Endothelial cell of umbilical vein (primary cell): ENCODE data around the gene SHROOM4. TPM values are rescaled to one million over a fixed set of nuclear protein-coding genes. Genes with fewer than 3 reads are reported as not detected.

Experiments
- BruUV-seq: library from RNA; stranded (reverse); fragments of 400-500 nt; replicated peaks from 2 replicates; lab custom pipeline; 2021; lab: Mats Ljungman, UMichigan
- CTCF ChIA-PET: fragments of 300-600, 350-600 bp; sonication (Branson Sonifier 250); formaldehyde crosslinking; loops from one replicate; lab custom pipeline; 2021; ENCODE audit warnings: antibody characterized with exemption, inconsistent platforms; lab: Charles Lee
- POLR2A ChIA-PET: fragments of 300-600, 350-600 bp; sonication (Branson Sonifier 250); formaldehyde crosslinking; loops from one replicate; lab custom pipeline; 2021; ENCODE audit warnings: antibody characterized with exemption, inconsistent platforms; lab: Charles Lee
- DNase-seq: peaks from one replicate; pipeline ENCODE4 v3.0.0-alpha.2; 2011; ENCODE audit warnings: low read depth, low spot score
- FAIRE-seq: peaks from 2 replicates; lab custom pipeline; 2011; peaks lifted over from hg19 to GRCh38; lab: Jason Lieb, UNC
- H2AFZ ChIP-seq: 2 replicates; pipeline ENCODE4 v1.6.0; 2012; ENCODE audit warnings: low read depth, low read length, control low read depth, inconsistent platforms
- H3K27ac ChIP-seq: 2 replicates; pipeline ENCODE4 v1.5.1; 2011; ENCODE audit warnings: low read depth, mild to moderate bottlenecking, control low read depth, low read length, moderate library complexity; ENCODE audit not compliant: insufficient read depth
- H3K27me3 ChIP-seq, 2 experiments: 2 replicates each; pipeline versions ENCODE4 v1.6.0 to v1.6.1; 2011; ENCODE audit warnings: low read length in 2 of 2, mixed read lengths in 1 of 2; ENCODE audit not compliant: control insufficient read depth in 2 of 2, insufficient read depth in 2 of 2
- H3K36me3 ChIP-seq, 2 experiments: 2 replicates in 1 of 2; 3 replicates in 1 of 2; pipeline ENCODE4 v1.5.1; 2011; ENCODE audit warnings: low read length in 2 of 2, mild to moderate bottlenecking in 1 of 2, moderate library complexity in 1 of 2; ENCODE audit not compliant: control insufficient read depth in 2 of 2, insufficient read depth in 2 of 2; ENCODE audit errors: extremely low read depth in 1 of 2
- H3K4me1 ChIP-seq: 3 replicates; pipeline ENCODE4 v1.5.1; 2011; ENCODE audit warnings: mild to moderate bottlenecking, low read length; ENCODE audit not compliant: control insufficient read depth, insufficient read depth; ENCODE audit errors: extremely low read depth
- H3K4me2 ChIP-seq: 2 replicates; pipeline ENCODE4 v1.6.1; 2011; ENCODE audit warnings: low read length, control low read depth, mixed read lengths; ENCODE audit not compliant: insufficient read depth
- H3K4me3 ChIP-seq, 3 experiments: fragments of 200-600 bp in 1 of 3; sonication (generic), shearing (Covaris generic) in 1 of 3; replicated peaks in 1 of 3; 2 replicates each; pipeline ENCODE4 v1.5.1; 2011 to 2016; ENCODE audit warnings: control low read depth in 3 of 3, low read length in 3 of 3, mild to moderate bottlenecking in 2 of 3, inconsistent platforms in 1 of 3, low read depth in 1 of 3, moderate library complexity in 1 of 3; ENCODE audit not compliant: insufficient read depth in 1 of 3
- H3K79me2 ChIP-seq: 2 replicates; pipeline ENCODE4 v1.6.0; 2012; ENCODE audit warnings: low read length, inconsistent platforms; ENCODE audit not compliant: control insufficient read depth, insufficient read depth
- H3K9ac ChIP-seq: replicated peaks from 2 replicates; pipeline ENCODE3; 2011; ENCODE audit warnings: low read length, control low read depth; ENCODE audit not compliant: insufficient read depth; ENCODE audit errors: extremely low read depth
- H3K9me1 ChIP-seq: replicated peaks from 3 replicates; pipeline ENCODE4 v1.6.0; 2011; ENCODE audit warnings: mild to moderate bottlenecking, low read length; ENCODE audit not compliant: control insufficient read depth, insufficient read depth; ENCODE audit errors: extremely low read depth
- H3K9me3 ChIP-seq: replicated peaks from 2 replicates; pipeline ENCODE4 v1.5.1; 2012; ENCODE audit warnings: low read length, inconsistent platforms; ENCODE audit not compliant: control insufficient read depth, insufficient read depth
- H4K20me1 ChIP-seq: replicated peaks from 2 replicates; pipeline ENCODE3; 2011; ENCODE audit warnings: mild to moderate bottlenecking, low read length; ENCODE audit not compliant: control insufficient read depth, insufficient read depth; ENCODE audit errors: extremely low read depth
- EZH2 ChIP-seq: IDR thresholded peaks from 2 replicates; pipeline ENCODE4 v1.6.1; 2012; ENCODE audit warnings: borderline replicate concordance, low read depth, mild to moderate bottlenecking, moderate library complexity, low read length, inconsistent platforms; ENCODE audit not compliant: severe bottlenecking
- FOS ChIP-seq: IDR thresholded peaks from 2 replicates; pipeline ENCODE4 v1.6.1; 2011; ENCODE audit warnings: mild to moderate bottlenecking, low read length, moderate library complexity, borderline replicate concordance; ENCODE audit not compliant: insufficient read depth
- GATA2 ChIP-seq: IDR thresholded peaks from 2 replicates; pipeline ENCODE4 v1.7.0; 2011; ENCODE audit warnings: low read depth, mild to moderate bottlenecking, moderate library complexity, mixed read lengths, low read length; ENCODE audit not compliant: insufficient read length, insufficient read depth
- JUN ChIP-seq: IDR thresholded peaks from 2 replicates; pipeline ENCODE4 v1.6.1; 2011; ENCODE audit warnings: borderline replicate concordance, low read depth; ENCODE audit not compliant: insufficient read length, insufficient read depth
- MYC ChIP-seq: IDR thresholded peaks from one replicate; pipeline ENCODE4 v1.6.1; 2011; ENCODE audit warnings: mild to moderate bottlenecking, low read depth, low read length
- POLR2A ChIP-seq: IDR thresholded peaks from 2 replicates; pipeline ENCODE4 v1.6.1; 2012; ENCODE audit warnings: low read depth, mild to moderate bottlenecking, control low read depth, low read length
- POLR2AphosphoS5 ChIP-seq: IDR thresholded peaks from 2 replicates; pipeline ENCODE4 v1.6.1; 2012; ENCODE audit warnings: low read depth, mild to moderate bottlenecking, control low read depth, low read length, moderate library complexity; ENCODE audit not compliant: insufficient read depth
- dilution Hi-C: fragments of 300-500 bp; cut with MboI; formaldehyde crosslinking; loops from one replicate; pipeline ENCODE4 v1.15.0; 2019; ENCODE audit warnings: low sequenced_read_pairs; ENCODE audit not compliant: extremely low pct_ligation_motif_present
- intact Hi-C: fragments of 100-400 bp; cut with micrococcal nuclease; formaldehyde crosslinking; loops from one replicate; pipeline ENCODE4 v1.10.0; 2022
- polyA plus RNA-seq, 4 experiments: library from polyadenylated mRNA; depleted of rRNA in 3 of 4; stranded (reverse) in 3 of 4; unstranded in 1 of 4; fragments of >200 nt; gene quantifications; 2 replicates each; pipeline versions ENCODE4 v1.2.1 to v1.2.3, GENCODE V29; 2011 to 2012; ENCODE audit warnings: missing spikeins in 1 of 4
- total RNA-seq: library from RNA; stranded (reverse); gene quantifications from 2 replicates; pipeline ENCODE4 v1.2.3, GENCODE V29; 2021
- TF ChIP-seq, protein P1 (sequence below): IDR thresholded peaks from 2 replicates; pipeline ENCODE4 v1.6.1; 2011; ENCODE audit not compliant: insufficient read depth, insufficient read length
- TF ChIP-seq, protein P2 (sequence below), 2 donors: IDR thresholded peaks; 1 replicate in 1 of 2; 2 replicates in 1 of 2; pipeline ENCODE4 v1.5.1; 2011; ENCODE audit warnings: low read length in 2 of 2, mild to moderate bottlenecking in 2 of 2, moderate library complexity in 2 of 2, control low read depth in 1 of 2, inconsistent platforms in 1 of 2, low read depth in 1 of 2; ENCODE audit not compliant: insufficient read depth in 1 of 2; ENCODE audit errors: extremely low read depth in 1 of 2

The SHROOM4 gene
- total and polyA plus RNA-seq, 2 donors (not counting 3 experiments of a cell fraction or from before 2014, with no cell fraction given) = 29.7 to 57.5 TPM

DNA sequence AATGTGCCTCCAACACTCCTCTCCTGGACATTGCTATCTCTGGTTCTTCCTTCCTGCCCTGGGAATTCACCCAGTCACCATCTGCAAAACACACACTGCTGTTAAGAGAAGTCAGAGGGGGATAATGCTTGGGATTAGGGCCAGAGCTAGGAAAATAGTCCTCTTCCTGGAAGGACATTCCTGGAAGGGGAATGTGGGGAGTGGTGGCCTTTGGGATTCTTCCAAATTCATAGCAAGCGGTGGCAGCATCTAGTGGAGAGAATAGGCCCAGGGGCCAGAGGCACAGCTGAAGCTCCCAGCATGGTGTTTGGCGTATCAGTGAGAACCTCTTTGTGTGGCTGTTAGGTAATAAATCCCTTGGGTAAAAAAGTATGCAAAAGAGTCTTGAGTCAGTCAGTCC is 34.3 kb downstream of the SHROOM4 start:
- FAIRE-seq (peak; percentile 52), DNase-seq (peak; percentile 9)
- TF ChIP-seq MYC = no peak
- TF ChIP-seq EZH2 = no peak
- no peak for TF ChIP-seq FOS
- TF ChIP-seq, protein P1, sequence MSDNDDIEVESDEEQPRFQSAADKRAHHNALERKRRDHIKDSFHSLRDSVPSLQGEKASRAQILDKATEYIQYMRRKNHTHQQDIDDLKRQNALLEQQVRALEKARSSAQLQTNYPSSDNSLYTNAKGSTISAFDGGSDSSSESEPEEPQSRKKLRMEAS = no peak
- TF ChIP-seq JUN = no peak
- TF ChIP-seq, protein P2, sequence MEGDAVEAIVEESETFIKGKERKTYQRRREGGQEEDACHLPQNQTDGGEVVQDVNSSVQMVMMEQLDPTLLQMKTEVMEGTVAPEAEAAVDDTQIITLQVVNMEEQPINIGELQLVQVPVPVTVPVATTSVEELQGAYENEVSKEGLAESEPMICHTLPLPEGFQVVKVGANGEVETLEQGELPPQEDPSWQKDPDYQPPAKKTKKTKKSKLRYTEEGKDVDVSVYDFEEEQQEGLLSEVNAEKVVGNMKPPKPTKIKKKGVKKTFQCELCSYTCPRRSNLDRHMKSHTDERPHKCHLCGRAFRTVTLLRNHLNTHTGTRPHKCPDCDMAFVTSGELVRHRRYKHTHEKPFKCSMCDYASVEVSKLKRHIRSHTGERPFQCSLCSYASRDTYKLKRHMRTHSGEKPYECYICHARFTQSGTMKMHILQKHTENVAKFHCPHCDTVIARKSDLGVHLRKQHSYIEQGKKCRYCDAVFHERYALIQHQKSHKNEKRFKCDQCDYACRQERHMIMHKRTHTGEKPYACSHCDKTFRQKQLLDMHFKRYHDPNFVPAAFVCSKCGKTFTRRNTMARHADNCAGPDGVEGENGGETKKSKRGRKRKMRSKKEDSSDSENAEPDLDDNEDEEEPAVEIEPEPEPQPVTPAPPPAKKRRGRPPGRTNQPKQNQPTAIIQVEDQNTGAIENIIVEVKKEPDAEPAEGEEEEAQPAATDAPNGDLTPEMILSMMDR (IDR thresholded peaks at IDR 0.05; ENCODE audit: extremely low read depth in 1 of 2, insufficient read depth in 1 of 2, low read depth in 1 of 2, low read length in 2 of 2) = no peak
- no peak for TF ChIP-seq POLR2A
- no peak for TF ChIP-seq GATA2
- no peak for TF ChIP-seq POLR2AphosphoS5
- H3K27me3 ChIP-seq = no peaks in the 10 kb centered on the region
- peaks cover 13% of the 10 kb centered on the region for H3K4me1 ChIP-seq
- intact Hi-C loops = no loop called here
- no peaks in the 10 kb centered on the region for H3K79me2 ChIP-seq
- H3K9me1 ChIP-seq = no peaks in the 10 kb centered on the region
- H3K9me3 ChIP-seq = no peaks in the 10 kb centered on the region
- H3K9ac ChIP-seq = no peak overlapping the region
- H3K4me3 ChIP-seq = no peak overlapping the region
- H2AFZ ChIP-seq = no peak overlapping the region
- H3K27ac ChIP-seq = peak overlapping the region; percentile 34
- dilution Hi-C loops = no loop called here
- POLR2A ChIA-PET = no interaction called here
- peak overlapping the region; percentile 42 for H3K4me2 ChIP-seq
- BruUV-seq = no TSS peak
- no peaks in the 10 kb centered on the region for H3K36me3 ChIP-seq
- H4K20me1 ChIP-seq = no peaks in the 10 kb centered on the region
- CTCF ChIA-PET = interaction anchor here (1.1 kb wide), 2 partner anchors 32 to 34 kb away, joined by 3 read pairs; partner anchors contain the start of gene SHROOM4
